ENCODE results near the gene LRP1B.
A peak's percentile ranks its signal among the peaks of the same experiment; 100 is the strongest.

The LRP1B gene

GRCh38 chr2:140630557-140630956, 1500.3 kb downstream of the LRP1B start:
- no peak for TF ChIP-seq CTCF (IDR thresholded peaks at IDR 0.05; ENCODE audit: insufficient read depth, low read depth, low read length, missing control alignments)
- no peak for DNase-seq (ENCODE audit: low read depth)
- no peak overlapping the region for H3K4me3 ChIP-seq (ENCODE audit: low read length)

- no peak for DNase-seq (ENCODE audit: low read depth)
- no peak for TF ChIP-seq CTCF (IDR thresholded peaks at IDR 0.05; ENCODE audit: insufficient read depth, low read depth, low read length, missing control alignments)
- H3K4me3 ChIP-seq (ENCODE audit: low read length) = no peak overlapping the region
Measured at GRCh38 chr2:140627885-140628284, 1502.9 kb downstream of the LRP1B start.

- no peak overlapping the region for H3K4me3 ChIP-seq (ENCODE audit: low read length)
- DNase-seq (ENCODE audit: low read depth) = peak; percentile 25
- TF ChIP-seq CTCF (IDR thresholded peaks at IDR 0.05; ENCODE audit: insufficient read depth, low read depth, low read length, missing control alignments) = no peak
Measured at GRCh38 chr2:140627136-140627535, 1503.7 kb downstream of the LRP1B start.

- H3K4me3 ChIP-seq (ENCODE audit: low read length) = no peak overlapping the region
- no peak for TF ChIP-seq CTCF (IDR thresholded peaks at IDR 0.05; ENCODE audit: insufficient read depth, low read depth, low read length, missing control alignments)
- DNase-seq (ENCODE audit: low read depth) = peak; percentile 1
Measured at GRCh38 chr2:140624200-140624599, 1506.6 kb downstream of the LRP1B start.

GRCh38 chr2:140621583-140622362, 1509.0 kb downstream of the LRP1B start:
- H3K4me3 ChIP-seq (ENCODE audit: low read length) = no peak overlapping the region
- no peak for TF ChIP-seq CTCF (IDR thresholded peaks at IDR 0.05; ENCODE audit: insufficient read depth, low read depth, low read length, missing control alignments)
- DNase-seq (ENCODE audit: low read depth) = no peak

- no peak for DNase-seq (ENCODE audit: low read depth)
- no peak overlapping the region for H3K4me3 ChIP-seq (ENCODE audit: low read length)
- TF ChIP-seq CTCF (IDR thresholded peaks at IDR 0.05; ENCODE audit: insufficient read depth, low read depth, low read length, missing control alignments) = no peak
Measured at GRCh38 chr2:140604788-140605187, 1526.0 kb downstream of the LRP1B start.

GRCh38 chr2:140604096-140604495, 1526.7 kb downstream of the LRP1B start:
- no peak for TF ChIP-seq CTCF (IDR thresholded peaks at IDR 0.05; ENCODE audit: insufficient read depth, low read depth, low read length, missing control alignments)
- H3K4me3 ChIP-seq (ENCODE audit: low read length) = no peak overlapping the region
- DNase-seq (ENCODE audit: low read depth) = peak; percentile 32
